H1 (cell line): Measurements from ENCODE around the gene ECE2.
"Not testable (repeated sequence)": the region's sequence is repeated elsewhere in the genome, so short reads cannot be mapped to it uniquely, and the experiment has no call there.

Experiments used
- EP300 ChIP-seq, 2 experiments: IDR thresholded peaks; 1 replicate in 1 of 2; 2 replicates in 1 of 2; pipeline ENCODE4 v1.6.1; 2011 to 2012; ENCODE audit warnings: low read depth in 2 of 2, low read length in 2 of 2, mild to moderate bottlenecking in 2 of 2, borderline replicate concordance in 1 of 2, inconsistent platforms in 1 of 2, moderate library complexity in 1 of 2
- EZH2 ChIP-seq: fragments of 200-600 bp; sonication (generic); IDR thresholded peaks from 2 replicates; pipeline ENCODE4 v1.7.1; 2012; ENCODE audit warnings: low read depth, mild to moderate bottlenecking, moderate library complexity, low read length, inconsistent platforms; ENCODE audit not compliant: severe bottlenecking
- GABPA ChIP-seq: IDR thresholded peaks from 2 replicates; pipeline ENCODE4 v1.6.1; 2011; ENCODE audit warnings: mild to moderate bottlenecking, low read length, moderate library complexity, borderline replicate concordance; ENCODE audit not compliant: insufficient read depth
- KDM1A ChIP-seq: fragments of 200-600, 300-600 bp; sonication (generic); IDR thresholded peaks from 2 replicates; pipeline ENCODE4 v1.7.1; 2016; ENCODE audit warnings: mild to moderate bottlenecking, low read length, borderline replicate concordance
- PHF8 ChIP-seq: fragments of 200-600 bp; sonication (generic); conservative IDR thresholded peaks from 2 replicates; pipeline ENCODE4 v1.7.1; 2012; ENCODE audit warnings: low read depth, mild to moderate bottlenecking, inconsistent platforms, low read length, moderate library complexity
- SP4 ChIP-seq: IDR thresholded peaks from 2 replicates; pipeline ENCODE4 v1.6.1; 2012; ENCODE audit warnings: low read length, inconsistent platforms
- TAF7 ChIP-seq: optimal IDR thresholded peaks from 2 replicates; pipeline ENCODE3; 2011; ENCODE audit warnings: low read depth, mild to moderate bottlenecking, inconsistent platforms, low read length, moderate library complexity, borderline replicate concordance
- YY1 ChIP-seq: IDR thresholded peaks from 2 replicates; pipeline ENCODE4 v1.6.1; 2011; ENCODE audit warnings: low read depth, mild to moderate bottlenecking, low read length
- TF ChIP-seq, protein P1 (sequence below), 3 experiments: IDR thresholded peaks; 1 replicate in 2 of 3; 2 replicates in 1 of 3; pipeline versions ENCODE4 v1.5.1 to v1.6.1; 2011; ENCODE audit warnings: low read length in 3 of 3, mild to moderate bottlenecking in 3 of 3, inconsistent platforms in 2 of 3, low read depth in 1 of 3, moderate library complexity in 1 of 3; ENCODE audit not compliant: insufficient read depth in 1 of 3; ENCODE audit errors: control extremely low read depth in 1 of 3
- TF ChIP-seq, protein P2 (sequence below): IDR thresholded peaks from 2 replicates; pipeline ENCODE4 v1.6.1; 2012; ENCODE audit warnings: inconsistent platforms

- TF ChIP-seq, protein P1, sequence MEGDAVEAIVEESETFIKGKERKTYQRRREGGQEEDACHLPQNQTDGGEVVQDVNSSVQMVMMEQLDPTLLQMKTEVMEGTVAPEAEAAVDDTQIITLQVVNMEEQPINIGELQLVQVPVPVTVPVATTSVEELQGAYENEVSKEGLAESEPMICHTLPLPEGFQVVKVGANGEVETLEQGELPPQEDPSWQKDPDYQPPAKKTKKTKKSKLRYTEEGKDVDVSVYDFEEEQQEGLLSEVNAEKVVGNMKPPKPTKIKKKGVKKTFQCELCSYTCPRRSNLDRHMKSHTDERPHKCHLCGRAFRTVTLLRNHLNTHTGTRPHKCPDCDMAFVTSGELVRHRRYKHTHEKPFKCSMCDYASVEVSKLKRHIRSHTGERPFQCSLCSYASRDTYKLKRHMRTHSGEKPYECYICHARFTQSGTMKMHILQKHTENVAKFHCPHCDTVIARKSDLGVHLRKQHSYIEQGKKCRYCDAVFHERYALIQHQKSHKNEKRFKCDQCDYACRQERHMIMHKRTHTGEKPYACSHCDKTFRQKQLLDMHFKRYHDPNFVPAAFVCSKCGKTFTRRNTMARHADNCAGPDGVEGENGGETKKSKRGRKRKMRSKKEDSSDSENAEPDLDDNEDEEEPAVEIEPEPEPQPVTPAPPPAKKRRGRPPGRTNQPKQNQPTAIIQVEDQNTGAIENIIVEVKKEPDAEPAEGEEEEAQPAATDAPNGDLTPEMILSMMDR (IDR thresholded peaks at IDR 0.05; ENCODE audit: control extremely low read depth in 1 of 3, insufficient read depth in 1 of 3, low read depth in 1 of 3, low read length in 3 of 3), result not testable (repeated sequence)
- not testable (repeated sequence) for TF ChIP-seq KDM1A; GABPA; EP300 (IDR thresholded peaks at IDR 0.05; ENCODE audit: borderline replicate concordance in 1 of 2, low read depth in 2 of 2, low read length in 2 of 2); SP4; PHF8; EZH2; TAF7; YY1
- TF ChIP-seq, protein P2, sequence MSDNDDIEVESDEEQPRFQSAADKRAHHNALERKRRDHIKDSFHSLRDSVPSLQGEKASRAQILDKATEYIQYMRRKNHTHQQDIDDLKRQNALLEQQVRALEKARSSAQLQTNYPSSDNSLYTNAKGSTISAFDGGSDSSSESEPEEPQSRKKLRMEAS, result not testable (repeated sequence)
Observed at GRCh38 chr3:184339451-184340135, 63.8 kb downstream of the ECE2 start.
